H9 (cell line): ENCODE data around the gene ARPC1A. TPM values are rescaled to one million over a fixed set of nuclear protein-coding genes. Genes with fewer than 3 reads are reported as not detected.

Source experiments
- DNase-seq: peaks from one replicate; pipeline ENCODE4 v3.0.0-alpha.2; 2017
- H2AFZ ChIP-seq: one replicate; pipeline ENCODE4 v1.6.1; 2013; ENCODE audit warnings: mild to moderate bottlenecking, low read length, control low read depth, moderate library complexity
- H2AK5ac ChIP-seq: 2 replicates; pipeline ENCODE4 v1.6.1; 2013; ENCODE audit warnings: low read length, control low read depth, mixed read lengths; ENCODE audit not compliant: insufficient read length
- H2BK120ac ChIP-seq: one replicate; pipeline ENCODE4 v1.6.1; 2013; ENCODE audit warnings: low read depth, mild to moderate bottlenecking, low read length, control low read depth, inconsistent platforms; ENCODE audit not compliant: poor library complexity, severe bottlenecking
- H2BK12ac ChIP-seq: 2 replicates; pipeline ENCODE4 v1.6.1; 2013; ENCODE audit warnings: low read length, control low read depth, mixed read lengths, low read depth; ENCODE audit not compliant: insufficient read length
- H2BK15ac ChIP-seq: 2 replicates; pipeline ENCODE4 v1.6.1; 2013; ENCODE audit warnings: low read depth, low read length, control low read depth
- H2BK20ac ChIP-seq: one replicate; pipeline ENCODE4 v1.6.1; 2013; ENCODE audit warnings: low read depth, mild to moderate bottlenecking, low read length, control low read depth, inconsistent platforms; ENCODE audit not compliant: poor library complexity, severe bottlenecking
- H2BK5ac ChIP-seq: 2 replicates; pipeline ENCODE4 v1.6.1; 2013; ENCODE audit warnings: low read length, control low read depth, mixed read lengths; ENCODE audit not compliant: insufficient read length
- H3K14ac ChIP-seq: 2 replicates; pipeline ENCODE4 v1.6.1; 2013; ENCODE audit warnings: low read length, control low read depth; ENCODE audit not compliant: insufficient read depth
- H3K18ac ChIP-seq: 2 replicates; pipeline ENCODE4 v1.6.1; 2013; ENCODE audit warnings: low read depth, mild to moderate bottlenecking, mixed read lengths, low read length, control low read depth; ENCODE audit not compliant: insufficient read length
- H3K23ac ChIP-seq: 2 replicates; pipeline ENCODE4 v1.6.1; 2013; ENCODE audit warnings: low read length, control low read depth, mixed read lengths, low read depth; ENCODE audit not compliant: insufficient read length
- H3K23me2 ChIP-seq: 2 replicates; pipeline ENCODE4 v1.6.1; 2013; ENCODE audit warnings: low read depth, mild to moderate bottlenecking, mixed read lengths, low read length, control low read depth; ENCODE audit not compliant: insufficient read length, poor library complexity, severe bottlenecking
- H3K27ac ChIP-seq: 2 replicates; pipeline ENCODE4 v1.5.1; 2013; ENCODE audit warnings: low read length, control low read depth, mixed read lengths, low read depth; ENCODE audit not compliant: insufficient read length
- H3K27me3 ChIP-seq: 2 replicates; pipeline ENCODE4 v1.6.1; 2013; ENCODE audit warnings: low read length, control low read depth, inconsistent platforms; ENCODE audit not compliant: insufficient read depth
- H3K4ac ChIP-seq: 2 replicates; pipeline ENCODE4 v1.6.1; 2013; ENCODE audit warnings: low read depth, mild to moderate bottlenecking, control low read depth, inconsistent platforms, low read length, moderate library complexity
- H3K4me1 ChIP-seq: 2 replicates; pipeline ENCODE4 v1.6.1; 2013; ENCODE audit warnings: low read length, control low read depth, inconsistent platforms; ENCODE audit not compliant: insufficient read depth
- H3K4me2 ChIP-seq: 2 replicates; pipeline ENCODE4 v1.6.1; 2013; ENCODE audit warnings: low read length, control low read depth, mixed read lengths; ENCODE audit not compliant: insufficient read length, insufficient read depth
- H3K56ac ChIP-seq: 2 replicates; pipeline ENCODE4 v1.6.1; 2013; ENCODE audit warnings: low read depth, mild to moderate bottlenecking, mixed read lengths, low read length, control low read depth; ENCODE audit not compliant: insufficient read length
- H3K79me1 ChIP-seq: 2 replicates; pipeline ENCODE4 v1.6.1; 2013; ENCODE audit warnings: low read depth, mild to moderate bottlenecking, moderate library complexity, low read length, control low read depth, inconsistent platforms; ENCODE audit not compliant: insufficient read depth, poor library complexity, severe bottlenecking
- H3K79me2 ChIP-seq: 2 replicates; pipeline ENCODE4 v1.6.1; 2013; ENCODE audit warnings: low read length, control low read depth, inconsistent platforms; ENCODE audit not compliant: insufficient read depth
- H3K9ac ChIP-seq: 2 replicates; pipeline ENCODE4 v1.6.1; 2013; ENCODE audit warnings: low read length, control low read depth, mixed read lengths; ENCODE audit not compliant: insufficient read length; ENCODE audit errors: extremely low read depth
- H3K9me3 ChIP-seq: one replicate; pipeline ENCODE4 v1.6.1; 2013; ENCODE audit warnings: low read depth, low read length, inconsistent platforms; ENCODE audit not compliant: control insufficient read depth
- H3T11ph ChIP-seq: one replicate; pipeline ENCODE4 v1.6.1; 2013; ENCODE audit warnings: mild to moderate bottlenecking, low read length, control low read depth, inconsistent platforms
- H4K20me1 ChIP-seq: one replicate; pipeline ENCODE4 v1.6.1; 2013; ENCODE audit not compliant: control insufficient read depth, insufficient read length, insufficient read depth
- H4K5ac ChIP-seq: 2 replicates; pipeline ENCODE4 v1.6.1; 2013; ENCODE audit warnings: low read depth, mild to moderate bottlenecking, mixed read lengths, low read length, control low read depth; ENCODE audit not compliant: insufficient read length
- H4K8ac ChIP-seq: replicated peaks from 2 replicates; pipeline ENCODE4 v1.6.1; 2013; ENCODE audit warnings: low read length, control low read depth, mixed read lengths, low read depth; ENCODE audit not compliant: insufficient read length
- H4K91ac ChIP-seq: 2 replicates; pipeline ENCODE4 v1.6.1; 2013; ENCODE audit warnings: low read depth, mild to moderate bottlenecking, moderate library complexity, mixed read lengths, low read length, control low read depth; ENCODE audit not compliant: insufficient read length
- H3K27ac Mint-ChIP-seq, 3 experiments: 2 replicates in 2 of 3; 3 replicates in 1 of 3; pipeline ENCODE4 v1.8.0; 2020 to 2021; ENCODE audit warnings: mixed read lengths in 3 of 3, mild to moderate bottlenecking in 1 of 3, moderate library complexity in 1 of 3
- H3K27me3 Mint-ChIP-seq: 2 replicates; pipeline ENCODE4 v1.8.0; 2021; ENCODE audit warnings: low read depth, mild to moderate bottlenecking, moderate library complexity, mixed read lengths
- H3K36me3 Mint-ChIP-seq, 3 experiments: 2 replicates in 2 of 3; 3 replicates in 1 of 3; pipeline ENCODE4 v1.8.0; 2020 to 2021; ENCODE audit warnings: low read depth in 3 of 3, mixed read lengths in 3 of 3; ENCODE audit not compliant: insufficient read depth in 1 of 3
- H3K4me1 Mint-ChIP-seq, 2 experiments: 2 replicates each; pipeline ENCODE4 v1.8.0; 2020; ENCODE audit warnings: mixed read lengths in 2 of 2
- H3K4me3 Mint-ChIP-seq, 2 experiments: 2 replicates in 1 of 2; 3 replicates in 1 of 2; pipeline ENCODE4 v1.8.0; 2020 to 2021; ENCODE audit warnings: mild to moderate bottlenecking in 2 of 2, mixed read lengths in 2 of 2, moderate library complexity in 1 of 2
- H3K9me3 Mint-ChIP-seq, 2 experiments: 2 replicates in 1 of 2; 3 replicates in 1 of 2; pipeline ENCODE4 v1.8.0; 2020; ENCODE audit warnings: mild to moderate bottlenecking in 2 of 2, mixed read lengths in 2 of 2, moderate library complexity in 1 of 2
- CTCF ChIP-seq: fragments of 200-600 bp; sonication (generic); conservative IDR thresholded peaks from 3 replicates; pipeline ENCODE4 v1.8.0; 2021; ENCODE audit warnings: antibody characterized with exemption, mild to moderate bottlenecking
- WGBS: extraction: QIAGEN DNeasy Blood & Tissue Kit; methylation state at CpG from one replicate; pipeline ENCODE4 v1.1.7; 2013; ENCODE audit warnings: missing lambda C conversion rate, low lambda C conversion rate, mixed read lengths; ENCODE audit not compliant: insufficient read length; ENCODE audit errors: extremely low coverage; 5-methylcytosine and 5-hydroxymethylcytosine counted together
- total RNA-seq: library from RNA; stranded (reverse); gene quantifications from 2 replicates; pipeline ENCODE4 v1.2.1, GENCODE V29; 2021

Gene ARPC1A
- total RNA-seq, 1 experiment from 2014 or later: 169 TPM

- Histone ChIP-seq H3K18ac (no peak within 1 kb of the TSS), H2BK5ac (no peak within 1 kb of the TSS), H4K5ac (no peak within 1 kb of the TSS), H3K23me2 (peaks cover 3% of the 10 kb centered on the region), H3K14ac (no peak within 1 kb of the TSS), H2BK15ac (no peak within 1 kb of the TSS), H3K79me2 (no peaks in the 10 kb centered on the region), H4K8ac (no peak within 1 kb of the TSS), H3K79me1 (peaks cover 2% of the 10 kb centered on the region), H4K20me1 (no peaks in the 10 kb centered on the region), H3K23ac (no peak within 1 kb of the TSS), H2AK5ac (no peak within 1 kb of the TSS), H3T11ph (no peak within 1 kb of the TSS), H2BK12ac (no peak within 1 kb of the TSS), H3K9ac (no peak within 1 kb of the TSS), H3K56ac (no peak within 1 kb of the TSS), H3K4me2 (peak within 1 kb of the TSS; percentile 52), H4K91ac (no peak within 1 kb of the TSS), H2AFZ (no peak within 1 kb of the TSS), H3K4me1 (no peaks in the 10 kb centered on the region), H3K4ac (no peak within 1 kb of the TSS), H3K27ac (no peak within 1 kb of the TSS), H2BK120ac (no peak within 1 kb of the TSS), H3K27me3 (no peaks in the 10 kb centered on the region), H2BK20ac (no peak within 1 kb of the TSS), H3K9me3 (no peaks in the 10 kb centered on the region)
- H3K4me1 Mint-ChIP-seq: peaks cover 5 to 6% of the 10 kb centered on the region in 2 experiments
- H3K36me3 Mint-ChIP-seq: peaks cover 7 to 18% (median 10%) of the 10 kb centered on the region in 3 experiments; a peak in 6 of 7 replicates
- peak; percentile 85 for DNase-seq
- H3K27me3 Mint-ChIP-seq: peaks cover 13% of the 10 kb centered on the region
- no CpG with 5 or more reads among the region's 95 CpGs for WGBS
- no peak for TF ChIP-seq CTCF
- peak within 1 kb of the TSS in 2 of 3 experiments; percentile 25 to 48; a peak in 2 of 7 replicates for H3K27ac Mint-ChIP-seq
- no peaks in the 10 kb centered on the region for H3K9me3 Mint-ChIP-seq
- H3K4me3 Mint-ChIP-seq: peak within 1 kb of the TSS; percentile 70 to 86
Measured at GRCh38 chr7:99374111-99375064, 48.7 kb downstream of the ARPC1A start, which contains the start of gene ARPC1B. TSS of gene ARPC1B (plus strand) at chr7:99374730. CDS start at chr7:99385715, 10,985 bp downstream.
